RWPE1 (cell line): ENCODE results near the gene ME3.

Experiments
- CTCF ChIA-PET: fragments of 350-600 bp; sonication (Branson Sonifier 250); formaldehyde crosslinking; extraction: SDS; loops from one replicate; lab custom pipeline; 2021; lab: Yijun Ruan, JAX
- POLR2A ChIA-PET: fragments of 400-600 bp; formaldehyde crosslinking; extraction: SDS; loops from one replicate; lab custom pipeline; 2020; ENCODE audit warnings: antibody characterized with exemption; ENCODE audit not compliant: low non-redundant PET; lab: Yijun Ruan, JAX
- DNase-seq: peaks from one replicate; pipeline ENCODE4 v3.0.0; 2012; ENCODE audit warnings: low spot score
- H3K27ac ChIP-seq: fragments of 450-650 bp; 2 replicates; pipeline ENCODE4 v1.5.1; 2017
- TF ChIP-seq, protein P1 (sequence below): fragments of 450-650 bp; conservative IDR thresholded peaks from 2 replicates; pipeline ENCODE4 v1.5.1; 2017; ENCODE audit warnings: low read depth, mild to moderate bottlenecking

ME3 gene

DNA sequence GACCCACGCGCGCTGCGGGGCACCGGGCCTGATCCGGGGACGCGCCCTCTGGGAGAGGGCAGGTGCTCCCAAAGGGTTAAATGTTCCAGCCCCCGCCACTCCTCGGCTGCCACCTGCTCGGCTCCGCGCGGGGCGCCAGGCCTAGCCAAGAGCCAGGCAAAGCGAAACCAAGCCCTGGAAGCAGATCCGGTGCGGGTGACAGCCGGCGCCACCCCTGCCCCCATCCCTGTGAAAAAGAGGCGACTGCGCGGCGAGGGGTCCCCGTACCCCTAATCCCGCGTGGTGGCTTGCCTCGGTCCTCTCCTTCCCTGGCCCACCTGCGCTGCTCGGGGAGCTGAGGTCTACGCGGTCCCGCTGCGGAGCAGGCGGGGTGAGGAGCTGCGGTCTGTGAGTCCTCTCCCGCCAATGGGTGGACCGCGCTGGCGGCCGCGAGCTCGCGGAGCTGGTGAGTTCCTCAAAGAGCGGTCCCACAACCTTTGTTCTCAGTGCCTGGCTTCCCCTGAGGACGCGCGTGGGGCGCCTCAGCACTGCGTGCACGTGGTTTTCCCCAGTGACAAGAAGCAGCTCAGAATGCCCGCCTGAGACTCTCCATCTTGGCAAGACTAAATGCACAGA lies at the start of gene ME3:
Gene ME3 (minus strand): TSS at position 610 of the 615 bp plus-strand sequence.
- DNase-seq = peak; percentile 22
- ChIA-PET POLR2A (no interaction called here), CTCF (interaction anchor here (0.6 to 1.0 kb wide), 2 partner anchors 10 to 127 kb away, joined by 3 read pairs; no protein-coding TSS in a partner anchor)
- H3K27ac ChIP-seq = peak within 1 kb of the TSS; percentile 65
- TF ChIP-seq, protein P1, sequence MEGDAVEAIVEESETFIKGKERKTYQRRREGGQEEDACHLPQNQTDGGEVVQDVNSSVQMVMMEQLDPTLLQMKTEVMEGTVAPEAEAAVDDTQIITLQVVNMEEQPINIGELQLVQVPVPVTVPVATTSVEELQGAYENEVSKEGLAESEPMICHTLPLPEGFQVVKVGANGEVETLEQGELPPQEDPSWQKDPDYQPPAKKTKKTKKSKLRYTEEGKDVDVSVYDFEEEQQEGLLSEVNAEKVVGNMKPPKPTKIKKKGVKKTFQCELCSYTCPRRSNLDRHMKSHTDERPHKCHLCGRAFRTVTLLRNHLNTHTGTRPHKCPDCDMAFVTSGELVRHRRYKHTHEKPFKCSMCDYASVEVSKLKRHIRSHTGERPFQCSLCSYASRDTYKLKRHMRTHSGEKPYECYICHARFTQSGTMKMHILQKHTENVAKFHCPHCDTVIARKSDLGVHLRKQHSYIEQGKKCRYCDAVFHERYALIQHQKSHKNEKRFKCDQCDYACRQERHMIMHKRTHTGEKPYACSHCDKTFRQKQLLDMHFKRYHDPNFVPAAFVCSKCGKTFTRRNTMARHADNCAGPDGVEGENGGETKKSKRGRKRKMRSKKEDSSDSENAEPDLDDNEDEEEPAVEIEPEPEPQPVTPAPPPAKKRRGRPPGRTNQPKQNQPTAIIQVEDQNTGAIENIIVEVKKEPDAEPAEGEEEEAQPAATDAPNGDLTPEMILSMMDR = no peak

DNA sequence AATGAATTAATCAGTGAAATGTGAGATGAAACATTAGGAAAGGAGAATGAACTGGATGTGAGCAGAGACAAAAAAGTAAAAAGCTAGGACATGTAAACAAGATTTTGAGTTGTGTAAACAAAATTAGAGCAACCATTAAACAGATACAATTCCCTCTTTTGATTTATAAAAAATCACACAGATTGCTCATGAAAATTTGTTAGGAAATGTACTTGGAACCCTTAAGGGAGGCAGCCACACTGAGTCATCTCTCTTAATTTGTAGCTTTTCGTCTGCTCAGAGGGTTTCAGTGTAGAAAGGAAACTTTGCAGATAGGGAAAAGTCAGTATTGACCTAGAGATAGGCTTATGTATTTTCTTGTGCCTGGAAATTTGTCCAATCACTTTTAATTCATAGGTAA lies 49.6 kb upstream of the ME3 start:
- TF ChIP-seq, protein P1 = no peak
- no peak for DNase-seq
- CTCF ChIA-PET = no interaction called here
- no peak overlapping the region for H3K27ac ChIP-seq
- POLR2A ChIA-PET = no interaction called here

DNA sequence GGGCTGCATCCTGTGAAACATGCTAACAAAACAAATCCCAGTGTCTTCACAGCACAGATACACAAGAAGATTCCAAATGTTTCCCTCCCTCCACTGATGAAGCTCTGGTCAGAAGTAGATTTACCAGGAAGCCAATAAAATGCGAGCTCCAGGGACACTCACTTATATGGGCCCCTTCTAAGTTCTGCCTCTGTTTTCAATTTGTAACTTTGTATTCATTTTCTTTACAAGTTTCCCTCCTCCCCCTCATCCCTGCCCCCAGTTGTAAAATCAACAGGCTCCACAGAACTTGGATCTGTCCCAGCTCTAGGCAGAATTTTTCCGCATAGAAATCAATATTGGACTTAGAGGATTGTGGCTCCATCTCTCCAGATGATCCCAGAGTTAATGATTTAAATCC lies 48.1 kb upstream of the ME3 start:
- CTCF ChIA-PET = no interaction called here
- POLR2A ChIA-PET = no interaction called here

DNA sequence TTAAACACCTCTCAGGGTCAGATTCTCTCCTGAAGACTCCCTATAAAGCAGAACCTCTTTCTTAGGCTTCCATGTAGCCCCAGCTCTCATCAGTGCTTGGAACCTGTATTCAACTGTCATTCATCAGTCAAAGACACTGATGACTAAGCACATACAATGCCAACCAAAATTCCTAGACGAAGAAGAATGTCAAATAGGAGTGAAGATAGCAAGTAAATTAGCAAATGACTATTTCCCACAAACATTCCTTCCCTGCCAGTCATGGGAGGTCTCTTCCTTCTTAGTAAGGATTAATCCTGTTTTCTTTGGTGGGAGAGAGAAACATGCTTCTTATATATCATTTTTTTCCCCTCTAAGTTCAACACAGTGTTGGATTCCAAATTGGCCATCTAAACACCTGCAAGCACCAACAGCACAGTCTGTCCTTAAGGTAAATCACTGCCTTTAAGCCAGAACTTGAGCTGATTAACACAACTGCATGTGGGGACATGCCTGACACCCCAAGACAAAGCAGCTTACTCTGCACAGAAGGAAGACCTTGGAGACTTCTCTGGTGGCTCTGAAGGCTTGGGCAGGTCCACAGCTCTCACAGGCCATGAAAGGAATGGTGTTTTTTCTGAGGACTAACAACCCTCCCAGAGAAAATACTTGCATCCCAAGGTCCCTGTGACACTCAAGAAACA lies 47.5 kb upstream of the ME3 start:
- TF ChIP-seq, protein P1 = no peak
- peak; percentile 80 for DNase-seq
- CTCF ChIA-PET = interaction anchor here (0.6 kb wide), 1 partner anchor 186 kb away, joined by 6 read pairs; no protein-coding TSS in a partner anchor
- POLR2A ChIA-PET = no interaction called here
- H3K27ac ChIP-seq = peak overlapping the region; percentile 84

More for the DNA sequence above, 48.1 kb upstream of the ME3 start:
- DNase-seq = no peak
- H3K27ac ChIP-seq = peak overlapping the region; percentile 84
- TF ChIP-seq, protein P1 = no peak

DNA sequence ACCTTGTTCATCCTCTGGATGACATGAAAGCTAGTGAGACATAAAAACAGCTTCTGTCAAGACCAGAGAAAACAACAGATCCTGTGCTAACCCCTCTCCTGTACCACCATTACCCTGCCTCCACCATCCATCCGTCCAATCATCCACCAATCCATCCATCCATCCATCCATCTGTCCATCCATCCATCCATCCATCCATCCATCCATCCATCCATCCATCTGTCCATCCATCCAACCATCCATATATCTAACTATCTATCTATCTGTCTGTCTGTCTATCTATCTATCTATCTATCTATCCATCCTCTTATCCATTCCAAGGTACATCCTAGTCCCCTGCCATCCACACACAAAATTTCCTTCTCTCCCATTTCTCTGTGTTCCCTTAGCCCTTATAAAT lies 46.6 kb upstream of the ME3 start:
- TF ChIP-seq, protein P1 = no peak
- POLR2A ChIA-PET = no interaction called here
- no peak for DNase-seq
- H3K27ac ChIP-seq = no peak overlapping the region
- CTCF ChIA-PET = no interaction called here

DNA sequence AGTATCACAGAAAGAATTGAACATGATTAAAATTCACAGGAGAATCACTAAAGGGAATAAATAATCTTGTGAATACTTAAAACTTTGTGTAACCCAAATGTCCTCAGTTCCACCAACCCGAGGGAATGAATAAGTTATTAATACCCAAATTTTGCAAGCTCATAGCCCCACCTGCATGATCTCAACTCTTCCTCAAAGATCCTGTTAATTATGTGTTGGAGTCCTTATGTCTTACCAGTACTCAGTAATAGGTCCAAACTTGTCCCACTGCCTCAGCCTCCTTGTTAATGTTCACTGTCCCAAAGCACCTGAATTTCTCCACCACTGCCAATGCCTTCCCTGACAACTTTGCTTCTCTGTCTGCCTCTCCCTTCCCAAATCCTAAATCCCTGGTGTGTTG lies 46.1 kb upstream of the ME3 start:
- TF ChIP-seq, protein P1 = no peak
- H3K27ac ChIP-seq = no peak overlapping the region
- ChIA-PET CTCF (no interaction called here), POLR2A (no interaction called here)
- DNase-seq = no peak
